Esophagus muscularis mucosa (tissue), 4 donors: ENCODE measurements around the gene GNPTAB. TPM values are rescaled to one million over a fixed set of nuclear protein-coding genes. Genes with fewer than 3 reads are reported as not detected.

Experiments used
- DNase-seq: peaks from one replicate; pipeline ENCODE4 v3.0.0-alpha.2; 2017; ENCODE audit errors: extremely low spot score
- H3K27ac ChIP-seq, 4 donors: fragments of 200-600 bp; sonication (generic); replicated peaks in 1 of 4; 1 replicate in 3 of 4; 2 replicates in 1 of 4; pipeline ENCODE4 v1.5.1; 2016 to 2019; ENCODE audit warnings: mild to moderate bottlenecking in 1 of 4
- H3K27me3 ChIP-seq, 4 donors: fragments of 200-600 bp; sonication (generic); one replicate each; pipeline versions ENCODE4 v1.5.1 to v1.6.0; 2016 to 2019
- H3K36me3 ChIP-seq, 4 donors: fragments of 200-600 bp; sonication (generic); one replicate each; pipeline ENCODE4 v1.5.1; 2016 to 2019
- H3K4me1 ChIP-seq, 4 donors: fragments of 200-600 bp; sonication (generic); one replicate each; pipeline ENCODE4 v1.5.1; 2016 to 2019
- H3K4me3 ChIP-seq, 4 donors: fragments of 200-600 bp; sonication (generic); 1 replicate in 2 of 4; 2 replicates in 2 of 4; pipeline ENCODE4 v1.5.1; 2016 to 2019; ENCODE audit warnings: mild to moderate bottlenecking in 4 of 4, moderate library complexity in 1 of 4
- H3K9me3 ChIP-seq, 4 donors: fragments of 200-600 bp; sonication (generic); 1 replicate in 3 of 4; 2 replicates in 1 of 4; pipeline ENCODE4 v1.5.1; 2016 to 2019
- CTCF ChIP-seq, 3 experiments: fragments of 200-600 bp in 2 of 3; fragments of 450-650 bp in 1 of 3; sonication (generic) in 2 of 3; IDR thresholded peaks; one replicate each; pipeline ENCODE4 v1.5.1; 2017 to 2019; ENCODE audit warnings: antibody characterized with exemption in 3 of 3, mild to moderate bottlenecking in 2 of 3, moderate library complexity in 1 of 3
- EP300 ChIP-seq: sonication (generic); formaldehyde crosslinking; IDR thresholded peaks from one replicate; pipeline ENCODE4 v1.6.1; 2017; ENCODE audit warnings: antibody characterized with exemption
- POLR2A ChIP-seq: fragments of 450-650 bp; IDR thresholded peaks from one replicate; pipeline ENCODE4 v1.6.1; 2017; ENCODE audit warnings: antibody characterized with exemption, moderate library complexity, mild to moderate bottlenecking, low read depth
- POLR2AphosphoS5 ChIP-seq, 2 donors: sonication (generic); formaldehyde crosslinking; IDR thresholded peaks; one replicate each; pipeline ENCODE4 v1.6.1; 2017; ENCODE audit warnings: antibody characterized with exemption in 2 of 2
- WGBS: methylation state at CpG from one replicate; pipeline ENCODE4 v1.1.5; 2018; 5-methylcytosine and 5-hydroxymethylcytosine counted together
- intact Hi-C: fragments of 100-400 bp; cut with DNase I; formaldehyde crosslinking; loops from one replicate; pipeline ENCODE4 v1.15.1; 2023
- total RNA-seq, 4 donors: library from RNA; depleted of rRNA; stranded (reverse); fragments of >200 nt; gene quantifications; one replicate each; pipeline versions ENCODE4 v1.1.0 to v1.2.1, GENCODE V29; 2016

The GNPTAB gene
- total RNA-seq, 4 donors from 2014 or later, result 30.5 to 37.0 (median 32.1) TPM

GRCh38 chr12:101792046-101792931 is 38.5 kb downstream of the GNPTAB start:
- H3K27ac ChIP-seq, result no peak overlapping the region
- H3K36me3 ChIP-seq, result peaks cover 0 to 35% (median 20%) of the 10 kb centered on the region in 4 donors
- H3K4me1 ChIP-seq, result peaks cover 0 to 19% (median 11%) of the 10 kb centered on the region in 4 donors
- WGBS, result 80% methylated on average over 6 of the region's 6 CpGs
- H3K27me3 ChIP-seq, result no peaks in the 10 kb centered on the region
- no peaks in the 10 kb centered on the region for H3K9me3 ChIP-seq
- intact Hi-C loops, result loop anchor here (5.0 kb wide), 1 partner anchor 40 kb away; the partner anchor contains the start of gene GNPTAB
- TF ChIP-seq EP300, result no peak
- peak; percentile 33 to 48 (median 38) for TF ChIP-seq CTCF (IDR thresholded peaks at IDR 0.05)
- DNase-seq, result no peak
- H3K4me3 ChIP-seq, result no peak overlapping the region

- no peaks in the 10 kb centered on the region for H3K27me3 ChIP-seq
- H3K4me1 ChIP-seq, result peaks cover 0 to 19% (median 11%) of the 10 kb centered on the region in 4 donors
- DNase-seq, result no peak
- H3K9me3 ChIP-seq, result no peaks in the 10 kb centered on the region
- peaks cover 0 to 48% (median 26%) of the 10 kb centered on the region in 4 donors for H3K36me3 ChIP-seq
- 73% methylated on average over 4 of the region's 4 CpGs for WGBS
- intact Hi-C loops, result no loop called here
- TF ChIP-seq EP300, result no peak
- no peak for TF ChIP-seq POLR2AphosphoS5 (IDR thresholded peaks at IDR 0.05)
- TF ChIP-seq CTCF (IDR thresholded peaks at IDR 0.05), result no peak
- no peak for TF ChIP-seq POLR2A
- no peak overlapping the region for H3K4me3 ChIP-seq
- no peak overlapping the region for H3K27ac ChIP-seq
These were observed 41.6 kb downstream of the GNPTAB start for GRCh38 chr12:101789171-101789570.

- 90% methylated on average over 1 of the region's 1 CpG for WGBS
- no peaks in the 10 kb centered on the region for H3K27me3 ChIP-seq
These were observed 45.1 kb downstream of the GNPTAB start for GRCh38 chr12:101785671-101786070.

GRCh38 chr12:101784376-101784775 is 46.4 kb downstream of the GNPTAB start:
- intact Hi-C loops, result no loop called here

More at GRCh38 chr12:101785671-101786070, 45.1 kb downstream of the GNPTAB start:
- Histone ChIP-seq H3K4me3 (no peak overlapping the region), H3K9me3 (no peaks in the 10 kb centered on the region), H3K4me1 (peaks cover 0 to 3% (median 1%) of the 10 kb centered on the region in 4 donors), H3K36me3 (peaks cover 0 to 71% (median 32%) of the 10 kb centered on the region in 4 donors), H3K27ac (no peak overlapping the region)
- no peak for DNase-seq
- TF ChIP-seq CTCF (IDR thresholded peaks at IDR 0.05) (no peak), POLR2AphosphoS5 (IDR thresholded peaks at IDR 0.05) (no peak), POLR2A (no peak), EP300 (no peak)
- intact Hi-C loops, result no loop called here

More at GRCh38 chr12:101784376-101784775, 46.4 kb downstream of the GNPTAB start:
- no peak overlapping the region for H3K27ac ChIP-seq
- 90% methylated on average over 1 of the region's 1 CpG for WGBS
- TF ChIP-seq CTCF (IDR thresholded peaks at IDR 0.05), result no peak
- no peak for TF ChIP-seq POLR2AphosphoS5 (IDR thresholded peaks at IDR 0.05)
- TF ChIP-seq EP300, result no peak
- TF ChIP-seq POLR2A, result no peak
- peaks cover 0 to 72% (median 31%) of the 10 kb centered on the region in 4 donors for H3K36me3 ChIP-seq
- H3K9me3 ChIP-seq, result no peaks in the 10 kb centered on the region
- H3K27me3 ChIP-seq, result no peaks in the 10 kb centered on the region
- DNase-seq, result no peak
- H3K4me3 ChIP-seq, result no peak overlapping the region
- peaks cover 0 to 3% (median 1%) of the 10 kb centered on the region in 4 donors for H3K4me1 ChIP-seq
